CD14-positive monocyte (primary cell): ENCODE results near the gene MXRA8. TPM values are rescaled to one million over a fixed set of nuclear protein-coding genes. Genes with fewer than 3 reads are reported as not detected.

Experiments used
- DNase-seq, 3 donors: peaks; one replicate each; pipeline ENCODE4 v3.0.0-alpha.2; 2011 to 2022
- H2AFZ ChIP-seq: 2 replicates; pipeline ENCODE4 v1.6.0; 2012; ENCODE audit warnings: mild to moderate bottlenecking, low read depth, low read length, inconsistent platforms; ENCODE audit not compliant: insufficient read depth, poor library complexity, severe bottlenecking
- H3K27ac ChIP-seq, 2 donors: 1 replicate in 1 of 2; 2 replicates in 1 of 2; pipeline ENCODE4 v1.5.1; 2012 to 2013; ENCODE audit warnings: low read length in 2 of 2, control low read depth in 1 of 2, inconsistent platforms in 1 of 2, low read depth in 1 of 2, mild to moderate bottlenecking in 1 of 2
- H3K27me3 ChIP-seq, 2 donors: one replicate each; pipeline versions ENCODE4 v1.6.0 to v1.6.1; 2011 to 2013; ENCODE audit warnings: low read length in 2 of 2; ENCODE audit not compliant: control insufficient read depth in 2 of 2, insufficient read depth in 2 of 2
- H3K36me3 ChIP-seq, 2 donors: replicated peaks in 1 of 2; 1 replicate in 1 of 2; 2 replicates in 1 of 2; pipeline versions ENCODE4 v1.5.1 to v1.6.1; 2012 to 2013; ENCODE audit warnings: low read length in 2 of 2, control low read depth in 1 of 2, inconsistent platforms in 1 of 2, mild to moderate bottlenecking in 1 of 2; ENCODE audit not compliant: insufficient read depth in 2 of 2, control insufficient read depth in 1 of 2
- H3K4me1 ChIP-seq, 2 donors: 1 replicate in 1 of 2; 2 replicates in 1 of 2; pipeline versions ENCODE4 v1.5.1 to v1.6.1; 2012 to 2013; ENCODE audit warnings: low read length in 2 of 2, control low read depth in 1 of 2, inconsistent platforms in 1 of 2, mild to moderate bottlenecking in 1 of 2, moderate library complexity in 1 of 2; ENCODE audit not compliant: insufficient read depth in 2 of 2, control insufficient read depth in 1 of 2
- H3K4me2 ChIP-seq: replicated peaks from 2 replicates; pipeline ENCODE3; 2012; ENCODE audit warnings: low read length, moderate library complexity, mild to moderate bottlenecking; ENCODE audit not compliant: poor library complexity, severe bottlenecking; ENCODE audit errors: extremely low read depth
- H3K4me3 ChIP-seq, 3 experiments: fragments of 200-600 bp in 1 of 3; sonication (generic) in 1 of 3; replicated peaks in 1 of 3; 1 replicate in 2 of 3; 2 replicates in 1 of 3; pipeline ENCODE4 v1.5.1; 2011 to 2013; ENCODE audit warnings: low read length in 3 of 3, mild to moderate bottlenecking in 3 of 3, control low read depth in 2 of 3, low read depth in 2 of 3, inconsistent platforms in 1 of 3, moderate library complexity in 1 of 3
- H3K79me2 ChIP-seq: 2 replicates; pipeline ENCODE4 v1.6.0; 2012; ENCODE audit warnings: mild to moderate bottlenecking, control low read depth, inconsistent platforms, low read length, moderate library complexity; ENCODE audit not compliant: insufficient read depth
- H3K9ac ChIP-seq: 2 replicates; pipeline ENCODE4 v1.6.0; 2017; ENCODE audit warnings: low read length, mild to moderate bottlenecking; ENCODE audit not compliant: insufficient read depth, poor library complexity, severe bottlenecking
- H3K9me3 ChIP-seq, 2 donors: replicated peaks in 1 of 2; 1 replicate in 1 of 2; 2 replicates in 1 of 2; pipeline versions ENCODE4 v1.5.1 to v1.6.1; 2012 to 2013; ENCODE audit warnings: low read length in 2 of 2, control low read depth in 1 of 2; ENCODE audit not compliant: control insufficient read depth in 1 of 2, insufficient read depth in 1 of 2
- H4K20me1 ChIP-seq: 2 replicates; pipeline ENCODE4 v1.6.0; 2012; ENCODE audit warnings: mild to moderate bottlenecking, low read length, control low read depth, moderate library complexity; ENCODE audit not compliant: insufficient read depth
- H3K27ac Mint-ChIP-seq, 7 donors: one replicate each; pipeline ENCODE4 v1.8.0; 2020; ENCODE audit warnings: mild to moderate bottlenecking in 7 of 7, mixed read lengths in 7 of 7, moderate library complexity in 6 of 7, inconsistent platforms in 2 of 7
- H3K27me3 Mint-ChIP-seq, 3 donors: one replicate each; pipeline ENCODE4 v1.8.0; 2021 to 2022; ENCODE audit warnings: low read depth in 3 of 3, mild to moderate bottlenecking in 3 of 3, mixed read lengths in 3 of 3, moderate library complexity in 3 of 3, inconsistent platforms in 1 of 3
- H3K36me3 Mint-ChIP-seq, 2 donors: one replicate each; pipeline ENCODE4 v1.8.0; 2020; ENCODE audit warnings: mixed read lengths in 2 of 2, inconsistent platforms in 1 of 2, mild to moderate bottlenecking in 1 of 2
- H3K4me1 Mint-ChIP-seq: one replicate; pipeline ENCODE4 v1.8.0; 2020; ENCODE audit warnings: mild to moderate bottlenecking, mixed read lengths
- H3K4me3 Mint-ChIP-seq, 2 donors: one replicate each; pipeline ENCODE4 v1.8.0; 2020; ENCODE audit warnings: mild to moderate bottlenecking in 2 of 2, mixed read lengths in 2 of 2, moderate library complexity in 1 of 2
- H3K9me3 Mint-ChIP-seq, 7 donors: one replicate each; pipeline ENCODE4 v1.8.0; 2020 to 2022; ENCODE audit warnings: mixed read lengths in 7 of 7, mild to moderate bottlenecking in 6 of 7, moderate library complexity in 6 of 7, inconsistent platforms in 2 of 7
- CTCF ChIP-seq: fragments of 200-600 bp; IDR thresholded peaks from one replicate; pipeline ENCODE4 v1.8.0; 2022; ENCODE audit warnings: antibody characterized with exemption, mild to moderate bottlenecking
- WGBS: methylation state at CpG from one replicate; pipeline ENCODE4 v1.1.5; 2013; ENCODE audit warnings: missing lambda C conversion rate; ENCODE audit not compliant: insufficient coverage; 5-methylcytosine and 5-hydroxymethylcytosine counted together
- intact Hi-C, 2 donors: fragments of 100-400 bp; cut with micrococcal nuclease; formaldehyde crosslinking; loops; one replicate each; pipeline versions ENCODE4 v1.15.0 to v1.15.1; 2023
- polyA plus RNA-seq, 3 donors: library from polyadenylated mRNA; depleted of rRNA in 1 of 3; unstranded in 2 of 3; stranded (reverse) in 1 of 3; fragments of 300-500 nt in 2 of 3; fragments of >200 nt in 1 of 3; fragmentation: Illumina TruSeq in 2 of 3; gene quantifications; 1 replicate in 2 of 3; 2 replicates in 1 of 3; pipeline ENCODE4 v1.2.3, GENCODE V29; 2012 to 2021

MXRA8 gene
- polyA plus RNA-seq, 3 donors, result not detected

GRCh38 chr1:1365875-1366698 lies 7.7 kb upstream of the MXRA8 start:
- Mint-ChIP-seq H3K36me3 (no peaks in the 10 kb centered on the region), H3K9me3 (peaks cover 0 to 3% (median under 1%) of the 10 kb centered on the region in 7 donors), H3K27ac (no peak overlapping the region), H3K27me3 (peaks cover 26 to 41% (median 39%) of the 10 kb centered on the region in 3 donors), H3K4me3 (no peak overlapping the region), H3K4me1 (peaks cover 13% of the 10 kb centered on the region)
- Histone ChIP-seq H3K36me3 (no peaks in the 10 kb centered on the region), H3K4me3 (no peak overlapping the region), H3K27ac (no peak overlapping the region), H3K4me1 (peaks cover 7 to 8% of the 10 kb centered on the region in 2 donors), H2AFZ (no peak overlapping the region), H3K27me3 (peaks cover 0 to 11% of the 10 kb centered on the region in 2 donors), H3K79me2 (no peaks in the 10 kb centered on the region), H3K9me3 (peaks cover 0 to 17% of the 10 kb centered on the region in 2 donors), H4K20me1 (no peaks in the 10 kb centered on the region), H3K4me2 (no peak overlapping the region), H3K9ac (no peak overlapping the region)
- no peak for DNase-seq
- 78% methylated on average over 10 of the region's 10 CpGs for WGBS
- intact Hi-C loops, result no loop called here
- TF ChIP-seq CTCF, result no peak

DNA sequence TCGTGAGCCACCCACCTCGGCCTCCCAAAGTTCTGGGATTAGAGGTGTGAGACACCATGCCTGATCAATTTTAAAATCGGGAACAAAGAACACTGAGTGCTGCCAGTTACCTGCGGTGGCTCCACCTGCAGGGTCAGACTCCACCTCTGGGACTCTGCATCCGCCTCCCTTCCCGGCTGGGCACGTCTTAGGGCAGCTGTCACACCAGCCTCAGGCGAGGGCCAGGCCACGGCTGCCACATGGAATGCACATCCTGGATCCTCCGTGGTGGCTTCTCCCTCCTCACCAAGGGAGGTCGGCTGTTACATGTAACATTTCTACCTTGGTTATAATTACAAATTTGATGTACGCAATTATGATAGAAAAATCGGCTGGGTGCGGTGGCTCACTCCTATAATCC lies 5.9 kb upstream of the MXRA8 start:
- H3K36me3 ChIP-seq, result no peaks in the 10 kb centered on the region
- H3K4me2 ChIP-seq, result no peak overlapping the region

More for the DNA sequence above, 5.9 kb upstream of the MXRA8 start:
- peaks cover 0 to 17% of the 10 kb centered on the region in 2 donors for H3K9me3 ChIP-seq
- H2AFZ ChIP-seq, result no peak overlapping the region
- Mint-ChIP-seq H3K4me3 (no peak overlapping the region), H3K9me3 (peaks cover 0 to 5% (median 2%) of the 10 kb centered on the region in 7 donors), H3K36me3 (no peaks in the 10 kb centered on the region), H3K27ac (no peak overlapping the region), H3K4me1 (peaks cover 2% of the 10 kb centered on the region), H3K27me3 (peaks cover 37 to 53% (median 45%) of the 10 kb centered on the region in 3 donors)
- H3K27ac ChIP-seq, result no peak overlapping the region
- peaks cover 0 to 28% of the 10 kb centered on the region in 2 donors for H3K27me3 ChIP-seq
- H3K4me1 ChIP-seq, result no peaks in the 10 kb centered on the region
- TF ChIP-seq CTCF, result no peak
- WGBS, result 86% methylated on average over 7 of the region's 14 CpGs
- intact Hi-C loops, result no loop called here
- H4K20me1 ChIP-seq, result no peaks in the 10 kb centered on the region
- no peak overlapping the region for H3K9ac ChIP-seq
- no peak for DNase-seq
- H3K4me3 ChIP-seq, result no peak overlapping the region
- H3K79me2 ChIP-seq, result no peaks in the 10 kb centered on the region
